ENCODE data around the gene TEKTIP1.
"Not testable (repeated sequence)": the region's sequence is repeated elsewhere in the genome, so short reads cannot be mapped to it uniquely, and the experiment has no call there.

TEKTIP1 gene

DNA sequence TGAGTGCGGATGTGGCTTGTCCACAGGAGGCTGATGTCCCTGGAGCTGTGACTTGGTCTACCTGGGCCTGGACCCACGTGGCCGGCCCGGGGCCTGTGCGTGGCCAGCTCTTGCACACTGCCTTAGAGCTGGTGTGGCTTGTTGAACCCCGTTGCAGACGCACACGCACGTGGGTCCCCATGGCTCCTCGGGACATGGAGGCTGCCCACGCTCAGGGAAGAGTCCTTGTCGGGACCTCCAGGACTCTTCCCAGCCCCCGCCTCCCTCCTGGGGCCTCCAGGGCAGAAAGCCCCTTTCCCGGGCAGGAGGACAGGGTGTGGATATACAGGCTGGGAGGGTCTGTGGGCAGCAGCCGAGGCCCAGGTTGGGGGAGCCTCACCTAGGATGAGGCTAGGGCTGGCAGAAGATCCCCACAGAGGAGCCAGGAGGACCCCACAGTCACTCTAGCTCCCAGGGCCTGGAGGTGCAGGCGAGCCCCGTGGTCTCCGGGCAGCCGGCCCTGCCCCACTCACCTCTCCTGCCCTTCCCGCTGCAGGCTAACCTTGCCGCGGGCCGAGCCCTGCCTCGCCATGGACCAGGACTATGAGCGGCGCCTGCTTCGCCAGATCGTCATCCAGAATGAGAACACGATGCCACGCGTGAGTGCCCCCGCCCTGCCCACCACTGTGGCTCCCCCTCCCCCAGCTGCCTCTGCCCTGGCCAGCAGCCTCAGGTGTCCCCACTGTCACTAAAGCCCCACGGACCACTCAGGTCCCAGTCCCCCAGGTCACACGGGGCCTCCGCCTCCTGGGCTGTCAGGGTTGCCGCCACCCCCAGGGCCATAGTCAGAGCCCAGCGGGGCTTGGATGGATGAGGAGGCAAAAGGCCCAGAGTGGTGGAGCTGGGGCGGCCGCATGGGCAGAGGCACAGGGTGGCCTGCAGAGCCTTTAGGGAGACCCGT is 16.3 kb upstream of the TEKTIP1 start:
- TF ChIP-seq Cebpa-rat (IDR thresholded peaks at IDR 0.05), result no peak
- no peak overlapping the region for H3K27ac ChIP-seq
- no peak overlapping the region for H3K4me2 ChIP-seq
- no peaks in the 10 kb centered on the region for H3K9me3 ChIP-seq
- H4K20me1 ChIP-seq, result peaks cover 99% of the 10 kb centered on the region
- no peak overlapping the region for H3K4me3 ChIP-seq
- H3K4me1 ChIP-seq, result peaks cover 72% of the 10 kb centered on the region
- H3K9ac ChIP-seq, result no peak overlapping the region
- no peaks in the 10 kb centered on the region for H3K27me3 ChIP-seq
- H3K36me3 ChIP-seq, result peaks cover 69% of the 10 kb centered on the region

GRCh38 chr19:3523361-3524077 is 15.5 kb upstream of the TEKTIP1 start:
- no peak for TF ChIP-seq Cebpa-rat (IDR thresholded peaks at IDR 0.05)
- peaks cover 76% of the 10 kb centered on the region for H3K36me3 ChIP-seq
- no peak overlapping the region for H3K4me2 ChIP-seq
- no peak overlapping the region for H3K9ac ChIP-seq
- no peak overlapping the region for H3K27ac ChIP-seq
- peaks cover 95% of the 10 kb centered on the region for H4K20me1 ChIP-seq
- H3K9me3 ChIP-seq, result no peaks in the 10 kb centered on the region
- H3K4me1 ChIP-seq, result peaks cover 63% of the 10 kb centered on the region
- H3K4me3 ChIP-seq, result no peak overlapping the region
- H3K27me3 ChIP-seq, result no peaks in the 10 kb centered on the region

DNA sequence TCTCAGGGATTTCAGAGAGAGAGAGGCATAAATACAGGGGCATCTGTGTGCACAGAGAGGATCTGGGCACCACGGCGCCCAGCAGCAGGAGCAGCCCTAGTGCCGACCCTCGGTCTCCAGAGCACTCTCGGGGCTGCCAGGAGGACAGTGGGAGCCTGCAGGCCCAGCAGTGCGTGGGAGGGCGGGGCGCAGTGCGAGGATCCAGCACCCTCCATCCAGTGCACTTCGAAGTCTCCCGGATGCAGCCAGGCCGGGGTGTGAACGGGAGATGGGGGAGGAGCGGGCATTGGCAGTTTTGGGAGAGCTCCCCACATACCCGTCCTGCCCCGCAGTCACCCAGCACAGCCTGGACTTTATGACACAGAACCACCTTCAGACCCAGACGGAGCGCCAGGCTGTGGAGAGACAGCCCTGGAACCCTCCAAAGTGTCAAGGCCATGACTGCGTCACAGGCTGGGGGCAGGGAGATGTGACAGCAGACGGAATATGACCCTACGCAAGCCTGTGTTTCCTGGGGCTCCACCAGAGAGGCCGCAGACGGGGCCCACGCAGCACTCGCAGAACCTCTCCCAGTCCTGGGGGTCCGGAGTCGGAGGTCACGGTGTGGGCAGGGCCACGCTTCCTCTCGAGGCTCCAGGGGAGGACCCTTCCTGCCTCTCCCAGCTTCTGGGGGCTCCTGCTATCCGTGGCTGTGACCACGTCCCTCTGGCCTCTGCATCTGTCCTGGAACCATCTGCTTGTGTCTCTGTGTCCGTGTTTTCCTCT is 14.7 kb upstream of the TEKTIP1 start:
- Histone ChIP-seq H3K4me1 (peaks cover 56% of the 10 kb centered on the region), H3K9ac (no peak overlapping the region), H3K4me3 (no peak overlapping the region), H3K27me3 (no peaks in the 10 kb centered on the region), H3K27ac (no peak overlapping the region), H3K9me3 (no peaks in the 10 kb centered on the region), H4K20me1 (peaks cover 88% of the 10 kb centered on the region), H3K36me3 (peaks cover 81% of the 10 kb centered on the region), H3K4me2 (0 out of 2 replicates have a peak overlapping the region, but pooled peaks have one; percentile 25)
- TF ChIP-seq Cebpa-rat (IDR thresholded peaks at IDR 0.05), result no peak

DNA sequence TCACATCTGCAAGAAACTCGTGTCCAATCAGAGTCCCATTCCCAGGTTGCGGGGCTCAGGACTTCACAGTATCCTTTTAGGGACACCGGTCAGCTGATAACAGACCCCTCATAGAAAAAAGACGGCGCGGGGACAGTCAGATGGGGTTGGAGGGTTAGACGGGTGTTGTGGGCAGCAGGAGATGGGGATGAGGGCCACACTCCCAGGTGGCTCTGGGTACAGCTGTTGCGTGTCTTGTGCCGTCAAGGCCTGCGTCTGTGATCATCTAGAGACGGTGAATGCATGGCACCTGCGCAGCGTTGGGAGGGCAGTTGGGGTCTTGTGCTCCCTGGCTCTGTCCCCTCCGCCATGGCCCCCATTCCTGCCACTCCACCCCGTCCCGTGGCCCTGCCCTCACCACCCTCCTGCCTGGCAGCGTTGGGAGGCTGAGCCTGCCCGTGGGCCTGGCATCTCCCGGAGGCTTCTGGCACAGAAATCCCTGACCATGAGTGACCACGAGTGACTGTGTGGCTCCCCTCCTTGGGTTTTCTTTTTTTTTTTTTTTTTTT is 14.0 kb upstream of the TEKTIP1 start:
- peaks cover 83% of the 10 kb centered on the region for H3K36me3 ChIP-seq
- H3K4me1 ChIP-seq, result peaks cover 49% of the 10 kb centered on the region
- H3K9ac ChIP-seq, result no peak overlapping the region
- no peaks in the 10 kb centered on the region for H3K9me3 ChIP-seq
- H3K27me3 ChIP-seq, result no peaks in the 10 kb centered on the region
- no peak for TF ChIP-seq Cebpa-rat (IDR thresholded peaks at IDR 0.05)
- H3K27ac ChIP-seq, result no peak overlapping the region
- H3K4me3 ChIP-seq, result no peak overlapping the region
- peak overlapping the region; percentile 25; the same call in 1 of the 2 replicates for H3K4me2 ChIP-seq
- H4K20me1 ChIP-seq, result peaks cover 81% of the 10 kb centered on the region

- Histone ChIP-seq H3K27me3 (no peaks in the 10 kb centered on the region), H3K27ac (no peak overlapping the region), H3K4me1 (peaks cover 32% of the 10 kb centered on the region), H3K36me3 (peaks cover 85% of the 10 kb centered on the region), H3K4me3 (no peak overlapping the region), H3K4me2 (no peak overlapping the region), H4K20me1 (peaks cover 77% of the 10 kb centered on the region), H3K9me3 (no peaks in the 10 kb centered on the region), H3K9ac (no peak overlapping the region)
- no peak for TF ChIP-seq Cebpa-rat (IDR thresholded peaks at IDR 0.05)
These were observed 12.3 kb upstream of the TEKTIP1 start for GRCh38 chr19:3526507-3527237.

- Histone ChIP-seq H3K36me3 (peaks cover 85% of the 10 kb centered on the region), H3K27ac (no peak overlapping the region), H4K20me1 (peaks cover 77% of the 10 kb centered on the region), H3K4me1 (peaks cover 25% of the 10 kb centered on the region), H3K4me2 (no peak overlapping the region), H3K9me3 (no peaks in the 10 kb centered on the region), H3K27me3 (no peaks in the 10 kb centered on the region), H3K9ac (no peak overlapping the region), H3K4me3 (no peak overlapping the region)
- TF ChIP-seq Cebpa-rat (IDR thresholded peaks at IDR 0.05), result no peak
These were observed 11.6 kb upstream of the TEKTIP1 start for GRCh38 chr19:3527238-3527910.

DNA sequence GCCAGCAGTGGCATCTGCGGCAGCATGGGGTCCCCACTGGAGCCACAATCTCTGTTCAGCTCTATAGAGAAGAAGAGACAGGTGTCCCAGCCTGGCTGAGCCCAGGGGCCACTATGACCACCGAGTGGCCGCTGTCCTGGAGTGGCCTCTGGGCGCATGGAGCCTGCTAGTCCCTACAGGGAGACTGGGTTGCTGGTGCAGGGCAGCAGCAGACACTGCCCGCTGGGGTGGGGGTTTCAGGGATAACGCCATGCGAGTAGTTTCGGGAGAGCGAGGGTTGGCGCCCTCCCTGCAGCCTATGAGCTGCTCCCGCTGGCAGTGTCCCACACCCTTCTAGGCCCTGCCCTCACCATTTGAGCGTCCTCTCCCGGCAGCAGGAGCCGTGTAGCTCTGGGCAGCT is 10.9 kb upstream of the TEKTIP1 start:
- no peak overlapping the region for H3K9ac ChIP-seq
- no peak overlapping the region for H3K4me3 ChIP-seq
- H3K27me3 ChIP-seq, result no peaks in the 10 kb centered on the region
- peaks cover 85% of the 10 kb centered on the region for H3K36me3 ChIP-seq
- peaks cover 77% of the 10 kb centered on the region for H4K20me1 ChIP-seq
- no peak overlapping the region for H3K4me2 ChIP-seq
- no peak for TF ChIP-seq Cebpa-rat (IDR thresholded peaks at IDR 0.05)
- H3K9me3 ChIP-seq, result no peaks in the 10 kb centered on the region
- H3K4me1 ChIP-seq, result peaks cover 24% of the 10 kb centered on the region
- H3K27ac ChIP-seq, result no peak overlapping the region

GRCh38 chr19:3528539-3529211 is 10.3 kb upstream of the TEKTIP1 start:
- Histone ChIP-seq H3K9ac (no peak overlapping the region), H3K4me2 (no peak overlapping the region), H3K9me3 (no peaks in the 10 kb centered on the region), H3K4me3 (no peak overlapping the region), H4K20me1 (peaks cover 77% of the 10 kb centered on the region), H3K27ac (no peak overlapping the region), H3K27me3 (no peaks in the 10 kb centered on the region), H3K4me1 (peaks cover 30% of the 10 kb centered on the region), H3K36me3 (peaks cover 85% of the 10 kb centered on the region)
- TF ChIP-seq Cebpa-rat (IDR thresholded peaks at IDR 0.05), result no peak

GRCh38 chr19:3529299-3529698 is 9.7 kb upstream of the TEKTIP1 start:
- not testable (repeated sequence) for H3K9ac ChIP-seq, H3K4me2 ChIP-seq, H3K27me3 ChIP-seq, H3K27ac ChIP-seq, H3K4me3 ChIP-seq, H3K9me3 ChIP-seq
- H3K36me3 ChIP-seq, result peaks cover 82% of the 10 kb centered on the region
- peaks cover 36% of the 10 kb centered on the region for H3K4me1 ChIP-seq
- peaks cover 77% of the 10 kb centered on the region for H4K20me1 ChIP-seq

Measured in BLaER1 (cell line).